ENCODE data around the gene ETF1.

- TF ChIP-seq CTCF (IDR thresholded peaks at IDR 0.05; ENCODE audit: low read depth, low read length) (no peak), MAX (IDR thresholded peaks at IDR 0.05; ENCODE audit: low read depth, low read length) (no peak)
Measured at GRCh38 chr5:138467711-138468132, 75.3 kb downstream of the ETF1 start.

Data from NB4 (cell line).